ENCODE data around the gene NAP1L4. TPM values are rescaled to one million over a fixed set of nuclear protein-coding genes. Genes with fewer than 3 reads are reported as not detected.

NAP1L4 gene
- total and polyA plus RNA-seq, 2 experiments from 2014 or later = 68.8 to 121 TPM

GRCh38 chr11:2977113-2977512 lies 15.0 kb downstream of the NAP1L4 start:
- TF ChIP-seq EZH2 (IDR thresholded peaks at IDR 0.05; ENCODE audit: insufficient read depth, poor library complexity, severe bottlenecking) (no peak), EZH2phosphoT487 (IDR thresholded peaks at IDR 0.05; ENCODE audit: insufficient read depth, low read depth) (no peak)
- H3K9me3 ChIP-seq (ENCODE audit: low read depth) = no peaks in the 10 kb centered on the region
- no peaks in the 10 kb centered on the region for H3K9me2 ChIP-seq (ENCODE audit: insufficient read depth)
- in situ Hi-C loops (cut with MboI) = no loop called here
- H3K4me2 ChIP-seq (ENCODE audit: unreplicated experiment) = no peak overlapping the region
- peaks cover 49% of the 10 kb centered on the region for H3K36me3 ChIP-seq (ENCODE audit: low read depth)
- no peak overlapping the region for H3K4me3 ChIP-seq
- H3K27me3 ChIP-seq (replicated peaks; ENCODE audit: insufficient read depth) = no peaks in the 10 kb centered on the region
- no peaks in the 10 kb centered on the region for H3F3A ChIP-seq (ENCODE audit: insufficient read depth)
- H3K79me2 ChIP-seq (ENCODE audit: insufficient read depth) = peaks cover 98% of the 10 kb centered on the region
- 83 to 85% methylated on average over 7 of the region's 7 CpGs for WGBS, 2 experiments (ENCODE audit: low coverage in 1 of 2, low lambda C conversion rate in 2 of 2, missing lambda C conversion rate in 2 of 2)
- H3K9ac ChIP-seq = no peak overlapping the region
- DNase-seq = no peak
- H2AFZ ChIP-seq = no peak overlapping the region
- no peaks in the 10 kb centered on the region for H3K4me1 ChIP-seq (ENCODE audit: insufficient read depth)
- H3K27ac ChIP-seq = no peak overlapping the region
- H4K20me1 ChIP-seq (ENCODE audit: insufficient read depth) = 0 out of 2 replicates have a peak, but pooled peaks cover 4% of the 10 kb centered on the region

DNA sequence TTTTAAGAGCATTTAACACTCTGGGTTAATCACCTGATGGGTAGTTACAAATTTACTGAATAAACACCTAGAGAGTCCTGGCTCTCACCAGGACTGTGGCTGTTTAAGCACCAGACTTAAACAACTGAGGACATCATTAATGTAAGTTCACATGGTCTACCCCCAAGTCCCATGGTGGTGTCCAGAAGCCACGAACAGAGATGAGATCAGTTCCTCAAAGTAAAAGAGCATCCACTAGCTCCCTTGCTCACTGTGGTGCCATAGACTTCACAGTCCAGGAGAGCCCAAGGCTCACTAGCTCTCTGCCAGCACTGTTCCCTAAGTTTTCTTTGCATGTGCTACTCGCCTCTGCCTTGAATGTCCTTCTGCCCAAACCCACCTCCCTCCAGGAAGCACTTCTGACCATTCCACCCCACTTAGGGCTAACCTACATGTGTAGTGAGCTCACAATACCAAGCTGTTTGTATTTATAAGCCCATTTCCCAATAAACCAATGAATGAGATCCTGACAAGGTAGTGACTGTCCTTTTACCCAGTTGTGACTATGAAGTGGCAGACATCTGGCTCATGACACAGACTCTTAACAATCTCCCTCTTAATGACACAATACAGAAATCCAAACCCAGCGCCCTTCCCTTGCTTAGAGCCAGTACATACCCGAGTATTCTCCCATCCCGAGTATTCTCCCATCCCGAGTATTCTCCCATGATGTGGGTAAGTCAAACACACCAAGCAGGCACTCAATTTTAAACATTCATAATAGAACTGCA lies 15.7 kb downstream of the NAP1L4 start:
- Histone ChIP-seq H2AFZ (no peak overlapping the region), H3K27me3 (replicated peaks; ENCODE audit: insufficient read depth) (no peaks in the 10 kb centered on the region), H3K27ac (no peak overlapping the region), H3K36me3 (ENCODE audit: low read depth) (peaks cover 54% of the 10 kb centered on the region), H3K9me3 (ENCODE audit: low read depth) (no peaks in the 10 kb centered on the region), H3K9ac (no peak overlapping the region), H3K79me2 (ENCODE audit: insufficient read depth) (peaks cover 98% of the 10 kb centered on the region), H3K9me2 (ENCODE audit: insufficient read depth) (no peaks in the 10 kb centered on the region), H3K4me1 (ENCODE audit: insufficient read depth) (no peaks in the 10 kb centered on the region), H3K4me3 (no peak overlapping the region), H3K4me2 (ENCODE audit: unreplicated experiment) (no peak overlapping the region), H4K20me1 (ENCODE audit: insufficient read depth) (0 out of 2 replicates have a peak, but pooled peaks cover 4% of the 10 kb centered on the region), H3F3A (ENCODE audit: insufficient read depth) (no peaks in the 10 kb centered on the region)
- TF ChIP-seq EZH2 (IDR thresholded peaks at IDR 0.05; ENCODE audit: insufficient read depth, poor library complexity, severe bottlenecking) = no peak
- no peak for TF ChIP-seq EZH2phosphoT487 (IDR thresholded peaks at IDR 0.05; ENCODE audit: insufficient read depth, low read depth)
- no peak for DNase-seq
- 82 to 83% methylated on average over 6 of the region's 6 CpGs for WGBS, 2 experiments (ENCODE audit: low coverage in 1 of 2, low lambda C conversion rate in 2 of 2, missing lambda C conversion rate in 2 of 2)
- in situ Hi-C loops (cut with MboI) = no loop called here

DNA sequence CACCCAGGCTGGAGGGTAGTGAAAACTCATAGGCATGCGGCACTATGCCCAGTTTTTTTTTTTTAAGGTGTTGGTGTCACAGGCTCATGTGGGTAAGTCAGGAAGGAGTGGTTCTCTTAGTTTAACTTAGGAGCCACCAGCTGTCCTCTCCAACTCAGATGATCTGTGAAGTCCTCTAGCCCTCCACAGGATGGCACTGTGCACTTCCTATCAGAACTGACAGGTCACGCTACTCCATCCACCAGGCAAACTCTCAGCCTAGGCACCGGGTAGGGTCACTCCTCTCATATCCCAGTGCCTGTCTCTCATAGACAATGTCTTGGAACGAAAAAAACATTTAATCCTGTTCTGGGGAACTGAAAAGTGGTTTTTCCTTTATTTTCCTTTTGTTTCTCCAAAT lies 16.5 kb downstream of the NAP1L4 start:
- in situ Hi-C loops (cut with MboI) = no loop called here
- Histone ChIP-seq H4K20me1 (ENCODE audit: insufficient read depth) (no peaks in the 10 kb centered on the region), H3K9ac (no peak overlapping the region), H3K4me1 (ENCODE audit: insufficient read depth) (no peaks in the 10 kb centered on the region), H3K4me2 (ENCODE audit: unreplicated experiment) (no peak overlapping the region), H3F3A (ENCODE audit: insufficient read depth) (no peaks in the 10 kb centered on the region), H3K27me3 (replicated peaks; ENCODE audit: insufficient read depth) (no peaks in the 10 kb centered on the region), H3K79me2 (ENCODE audit: insufficient read depth) (peaks cover 95% of the 10 kb centered on the region), H3K36me3 (ENCODE audit: low read depth) (peaks cover 61% of the 10 kb centered on the region), H3K9me3 (ENCODE audit: low read depth) (no peaks in the 10 kb centered on the region), H3K4me3 (no peak overlapping the region), H2AFZ (no peak overlapping the region), H3K27ac (no peak overlapping the region), H3K9me2 (ENCODE audit: insufficient read depth) (no peaks in the 10 kb centered on the region)
- TF ChIP-seq EZH2 (IDR thresholded peaks at IDR 0.05; ENCODE audit: insufficient read depth, poor library complexity, severe bottlenecking) (no peak), EZH2phosphoT487 (IDR thresholded peaks at IDR 0.05; ENCODE audit: insufficient read depth, low read depth) (no peak)
- 73 to 77% methylated on average over 4 of the region's 4 CpGs for WGBS, 2 experiments (ENCODE audit: low coverage in 1 of 2, low lambda C conversion rate in 2 of 2, missing lambda C conversion rate in 2 of 2)
- peak; percentile 54 for DNase-seq

GRCh38 chr11:2974272-2974671 lies 17.9 kb downstream of the NAP1L4 start:
- H3K27me3 ChIP-seq (replicated peaks; ENCODE audit: insufficient read depth) = no peaks in the 10 kb centered on the region
- 95 to 96% methylated on average over 3 of the region's 3 CpGs for WGBS, 2 experiments (ENCODE audit: low coverage in 1 of 2, low lambda C conversion rate in 2 of 2, missing lambda C conversion rate in 2 of 2)
- in situ Hi-C loops (cut with MboI) = no loop called here
- H3K36me3 ChIP-seq (ENCODE audit: low read depth) = peaks cover 67% of the 10 kb centered on the region
- H3K4me3 ChIP-seq = no peak overlapping the region
- H3K27ac ChIP-seq = no peak overlapping the region
- no peak for TF ChIP-seq EZH2phosphoT487 (IDR thresholded peaks at IDR 0.05; ENCODE audit: insufficient read depth, low read depth)
- no peak for TF ChIP-seq EZH2 (IDR thresholded peaks at IDR 0.05; ENCODE audit: insufficient read depth, poor library complexity, severe bottlenecking)
- no peak overlapping the region for H3K9ac ChIP-seq
- no peaks in the 10 kb centered on the region for H3F3A ChIP-seq (ENCODE audit: insufficient read depth)
- H3K9me2 ChIP-seq (ENCODE audit: insufficient read depth) = no peaks in the 10 kb centered on the region
- H3K4me2 ChIP-seq (ENCODE audit: unreplicated experiment) = no peak overlapping the region
- no peaks in the 10 kb centered on the region for H4K20me1 ChIP-seq (ENCODE audit: insufficient read depth)
- DNase-seq = no peak
- peaks cover 94% of the 10 kb centered on the region for H3K79me2 ChIP-seq (ENCODE audit: insufficient read depth)
- H3K4me1 ChIP-seq (ENCODE audit: insufficient read depth) = no peaks in the 10 kb centered on the region
- no peak overlapping the region for H2AFZ ChIP-seq
- no peaks in the 10 kb centered on the region for H3K9me3 ChIP-seq (ENCODE audit: low read depth)
